ENCODE data around the gene GPC6.

The GPC6 gene

DNA sequence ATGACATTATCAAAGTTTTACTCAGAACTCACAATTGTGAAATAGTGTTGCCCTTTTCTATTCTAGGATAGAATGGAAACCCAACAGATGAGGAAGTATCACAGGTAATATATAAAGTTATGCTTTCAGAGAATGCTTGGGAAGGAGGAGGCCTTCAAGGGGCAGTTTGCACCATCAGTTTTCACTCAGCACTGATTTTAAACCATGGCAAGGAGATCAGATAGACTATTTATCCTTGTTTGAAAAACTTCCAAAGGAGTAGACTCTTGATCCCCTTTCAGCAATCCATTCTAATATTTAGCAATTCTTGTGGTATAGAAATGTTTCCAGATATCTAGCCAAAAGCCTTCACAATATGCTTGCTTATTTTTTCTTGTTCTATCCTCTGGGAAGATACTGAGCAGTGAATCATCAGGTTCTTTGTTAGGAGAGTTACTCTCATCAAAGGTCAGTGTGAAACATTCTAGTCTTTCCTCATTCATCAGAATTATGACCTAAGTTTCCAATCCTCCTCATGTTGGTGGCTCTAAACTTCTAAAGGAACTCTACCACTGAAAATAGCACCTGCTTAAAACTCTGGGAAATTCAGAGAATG, 3.8 kb downstream of the GPC6 start:
- DNase-seq (ENCODE audit: low spot score), result no peak

DNA sequence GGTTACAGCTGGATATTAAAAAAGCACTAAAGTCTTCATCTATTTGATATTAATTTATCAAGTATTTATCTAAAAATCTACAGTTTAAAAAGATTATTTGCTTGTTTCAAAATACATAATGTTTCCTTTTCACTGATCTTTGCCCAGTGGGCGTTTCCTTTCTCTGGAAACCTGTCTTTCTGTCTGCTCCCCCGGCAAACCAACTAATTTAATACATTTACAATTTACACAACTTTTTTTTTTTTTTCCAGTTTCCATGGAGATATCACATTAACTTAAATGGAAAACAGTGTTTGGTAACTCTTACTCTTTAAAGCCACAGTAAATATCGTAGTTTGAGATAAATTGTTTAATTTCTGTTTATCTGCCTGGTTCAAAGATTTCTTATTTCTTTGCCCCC, 5.3 kb downstream of the GPC6 start:
- DNase-seq (ENCODE audit: low spot score), result no peak

DNA sequence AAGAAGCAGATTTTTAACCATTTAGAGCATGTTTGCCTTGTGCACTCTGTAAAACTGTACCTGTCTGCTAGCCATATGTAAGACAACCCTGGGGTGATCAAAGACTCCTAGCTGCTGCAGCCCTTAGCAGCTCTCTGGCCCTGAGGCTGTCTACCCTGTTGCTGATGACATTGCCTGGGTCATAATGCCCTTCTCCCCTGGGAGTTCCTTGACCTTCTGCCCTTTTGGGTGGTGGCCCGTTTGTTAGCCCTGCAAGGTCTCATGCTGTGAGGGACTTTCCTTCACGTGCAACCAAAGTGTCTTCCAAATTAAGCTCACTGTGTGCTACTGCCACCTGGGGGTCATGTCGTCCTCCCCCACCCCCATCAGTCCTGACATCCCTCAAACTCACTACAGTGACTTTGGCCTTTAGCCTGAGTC, 7.4 kb downstream of the GPC6 start:
- DNase-seq (ENCODE audit: low spot score), result no peak

DNA sequence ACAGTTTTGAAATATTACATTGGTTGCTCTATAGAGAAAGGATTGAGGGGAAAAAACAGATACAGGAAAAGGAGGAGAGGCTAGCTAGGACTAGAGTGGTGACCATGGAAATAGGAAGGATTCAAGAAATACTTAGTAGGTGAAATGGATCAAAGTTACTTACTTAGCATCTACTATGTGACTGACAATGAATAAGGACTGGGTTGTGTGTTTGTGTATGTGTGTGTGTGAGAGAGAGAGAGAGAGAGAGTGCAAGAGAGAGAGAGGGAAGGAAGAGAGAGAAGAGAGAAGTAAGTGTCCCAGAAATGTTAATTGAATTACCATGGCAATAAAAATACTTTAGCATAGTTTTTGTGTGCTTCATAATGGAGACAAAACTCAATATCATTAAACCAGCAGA, 7.9 kb downstream of the GPC6 start:
- DNase-seq (ENCODE audit: low spot score), result no peak

DNA sequence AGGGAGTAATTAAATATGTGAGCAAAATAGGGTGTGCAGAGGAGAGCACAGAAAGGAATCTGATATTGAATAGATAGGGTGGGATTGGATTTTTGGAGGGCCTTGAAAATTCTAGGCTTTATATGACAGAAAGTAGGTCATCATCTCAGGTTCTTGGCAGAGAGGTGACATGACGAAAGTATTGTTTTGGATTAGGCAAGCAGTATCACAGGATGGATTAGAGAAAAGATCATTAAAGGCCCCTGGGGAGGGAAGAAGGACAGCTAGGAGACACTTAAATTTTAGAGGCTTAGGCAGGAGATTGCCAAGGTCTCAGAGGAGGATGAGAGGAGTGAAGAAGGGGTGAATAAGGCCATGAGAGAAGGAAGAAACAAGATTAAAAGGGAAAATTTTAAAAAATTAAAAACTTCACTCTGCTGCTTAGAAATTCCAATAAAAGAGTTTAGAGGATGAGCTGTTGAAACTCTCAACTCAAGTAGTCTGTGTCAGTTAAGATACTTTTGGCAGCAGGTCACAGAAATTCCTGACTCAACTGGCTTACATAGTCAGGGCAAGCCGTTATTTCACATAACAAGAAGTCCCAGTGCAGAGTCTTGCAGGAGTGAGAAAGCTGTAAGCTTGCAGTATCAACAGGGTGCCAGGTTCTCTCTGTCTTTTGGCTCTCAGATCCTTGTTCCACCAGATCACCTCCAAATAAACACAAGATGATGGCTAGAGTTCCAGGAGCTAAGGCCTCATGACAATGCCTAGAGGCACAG, 8.8 kb downstream of the GPC6 start:
- peak; percentile 41 for DNase-seq (ENCODE audit: low spot score)

DNA sequence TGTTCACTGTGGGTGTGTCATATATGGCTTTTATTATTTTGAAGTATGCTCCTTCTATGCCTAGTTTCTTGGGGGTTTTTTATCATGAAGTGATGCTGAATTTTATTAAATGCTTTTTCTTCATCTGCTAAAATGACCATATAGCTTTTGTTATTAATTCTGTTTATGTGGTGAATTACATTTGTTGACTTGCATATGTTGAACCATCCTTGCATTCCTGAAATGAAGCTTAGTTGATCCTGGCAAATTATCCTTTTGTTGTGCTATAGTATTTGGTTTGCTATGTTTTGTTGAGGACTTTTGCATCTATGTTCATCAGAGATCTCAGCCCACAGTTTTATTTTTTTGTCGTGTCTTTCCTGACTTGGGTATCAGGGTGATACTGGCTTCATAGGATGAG, 12.1 kb downstream of the GPC6 start:
- no peak for DNase-seq (ENCODE audit: low spot score)

DNA sequence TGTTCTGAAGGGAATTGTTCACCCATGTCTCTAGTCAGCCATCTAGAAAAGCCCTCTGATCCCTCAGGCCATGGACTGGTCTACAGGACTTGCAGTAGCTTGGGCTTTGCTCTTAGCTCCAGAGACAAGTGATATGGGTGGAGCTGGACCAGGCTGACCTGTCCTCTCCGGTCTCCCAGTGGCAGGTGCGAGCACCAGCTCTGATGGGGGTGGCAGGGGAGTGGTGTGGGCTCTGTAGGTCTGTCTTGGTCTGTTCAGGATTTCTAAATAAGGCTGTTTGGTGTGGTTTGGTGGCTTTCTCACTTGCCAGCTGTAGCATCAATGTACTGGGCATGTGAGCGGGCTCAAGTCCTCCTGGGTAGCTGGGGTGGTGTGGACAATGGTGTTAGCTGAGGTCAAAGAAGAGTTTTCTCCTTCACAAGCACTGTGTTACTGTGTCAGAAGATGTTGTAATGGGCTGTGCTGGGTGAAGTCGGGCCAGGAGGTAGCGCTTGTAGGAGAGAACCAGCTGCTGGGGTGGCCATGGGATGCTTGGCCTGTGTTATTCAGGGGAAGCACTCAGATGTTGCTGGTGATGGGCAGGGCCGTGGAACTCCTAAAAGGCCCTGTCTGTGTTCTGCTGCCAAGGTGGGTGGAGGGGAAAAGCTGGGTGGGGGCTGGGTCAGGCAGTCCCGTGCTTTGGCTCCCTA, 16.9 kb downstream of the GPC6 start:
- DNase-seq (ENCODE audit: low spot score), result no peak

DNA sequence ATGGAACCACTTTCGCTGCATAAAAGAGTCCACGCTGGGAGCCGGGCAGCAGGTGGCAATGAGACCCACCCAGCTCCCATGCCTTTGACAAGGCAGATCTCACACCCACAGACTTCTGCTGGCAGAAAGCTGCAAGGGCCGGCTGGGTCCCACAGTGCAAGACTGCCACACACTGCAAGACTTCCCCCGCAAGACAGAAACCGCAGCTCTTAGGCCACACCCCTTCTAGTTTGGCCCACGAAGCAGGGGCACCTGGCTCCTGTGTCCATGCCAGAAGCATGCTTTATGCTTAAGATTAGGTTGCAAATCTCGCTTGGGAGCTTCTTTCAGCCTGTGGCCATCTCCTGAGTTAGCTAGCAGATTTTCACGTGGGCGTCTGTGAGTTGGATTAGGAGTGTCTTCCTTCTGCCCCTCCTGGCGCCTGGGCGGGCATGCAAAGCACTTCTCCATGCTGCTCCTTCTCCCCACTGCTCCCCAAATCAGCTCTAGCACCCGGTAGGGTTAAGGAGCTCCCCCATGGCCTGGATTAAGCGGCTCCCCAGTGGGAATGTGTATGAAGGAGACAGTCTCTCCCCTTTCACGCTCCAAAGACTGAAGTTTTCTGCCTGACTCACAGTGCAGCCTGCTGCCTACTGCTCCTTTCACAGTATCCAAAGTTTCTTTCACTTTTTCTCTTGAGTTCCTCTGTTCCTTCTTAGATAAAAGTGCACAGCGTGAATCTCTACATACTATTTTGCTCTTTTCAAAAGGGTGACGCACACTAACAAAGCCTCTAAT, 17.7 kb downstream of the GPC6 start:
- no peak for DNase-seq (ENCODE audit: low spot score)

DNA sequence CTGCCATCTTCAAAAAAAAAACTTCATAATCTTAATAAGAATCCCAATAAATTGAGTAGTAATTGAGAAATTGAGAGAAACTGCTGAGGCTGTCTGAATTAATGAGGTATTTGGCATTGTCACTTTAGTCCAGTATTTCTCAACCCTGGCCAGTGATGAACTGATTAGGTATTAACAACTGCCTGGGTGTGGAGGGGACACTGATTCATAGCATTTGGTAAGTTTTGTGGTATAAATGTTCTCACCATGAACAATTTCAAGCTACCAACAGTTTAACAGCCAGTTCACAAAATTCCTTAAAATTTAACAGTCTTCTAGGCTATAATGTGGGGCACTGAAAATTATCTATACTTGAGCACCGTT, 18.3 kb downstream of the GPC6 start:
- DNase-seq (ENCODE audit: low spot score), result no peak

DNA sequence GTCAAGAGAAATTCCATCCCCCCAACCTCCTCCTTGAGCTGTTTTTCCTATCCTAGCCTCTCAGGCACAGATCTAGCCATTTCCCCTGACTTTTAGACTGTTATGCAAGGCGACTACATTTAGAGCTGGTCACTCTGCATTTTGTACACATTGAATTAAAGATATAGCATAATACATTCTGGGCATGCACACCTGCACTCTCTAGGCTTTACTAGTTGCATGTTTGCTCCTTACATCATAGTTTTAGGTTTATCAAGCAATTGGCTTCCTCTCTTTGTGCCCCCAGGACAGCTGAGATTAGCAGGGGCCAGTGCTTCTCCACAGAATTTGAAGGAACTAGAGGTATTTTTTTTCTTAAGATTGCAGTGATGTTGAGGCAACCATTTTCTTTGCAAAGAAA, 19.5 kb downstream of the GPC6 start:
- DNase-seq (ENCODE audit: low spot score), result no peak

DNA sequence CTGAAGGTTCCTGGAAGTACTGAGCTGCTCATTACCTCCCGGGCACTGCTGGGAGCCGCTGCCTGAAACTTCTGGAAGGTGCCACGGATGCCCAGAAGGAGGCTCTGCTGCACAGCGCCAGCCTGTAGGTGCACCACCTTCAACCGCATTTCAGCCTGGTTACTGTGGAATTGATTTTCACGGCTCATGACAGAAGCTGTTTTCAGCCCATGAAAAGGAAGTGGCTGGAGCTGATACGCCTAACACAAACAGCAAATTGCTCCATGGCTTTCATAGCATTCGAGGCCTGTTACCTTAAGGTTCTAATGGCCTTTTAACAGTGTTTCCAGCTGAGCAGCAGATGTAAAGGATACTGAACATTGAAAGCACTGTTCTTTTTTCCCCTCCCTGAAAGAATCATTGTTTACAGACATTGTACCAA, 22.0 kb downstream of the GPC6 start:
- peak; percentile 83 for DNase-seq (ENCODE audit: low spot score)

DNA sequence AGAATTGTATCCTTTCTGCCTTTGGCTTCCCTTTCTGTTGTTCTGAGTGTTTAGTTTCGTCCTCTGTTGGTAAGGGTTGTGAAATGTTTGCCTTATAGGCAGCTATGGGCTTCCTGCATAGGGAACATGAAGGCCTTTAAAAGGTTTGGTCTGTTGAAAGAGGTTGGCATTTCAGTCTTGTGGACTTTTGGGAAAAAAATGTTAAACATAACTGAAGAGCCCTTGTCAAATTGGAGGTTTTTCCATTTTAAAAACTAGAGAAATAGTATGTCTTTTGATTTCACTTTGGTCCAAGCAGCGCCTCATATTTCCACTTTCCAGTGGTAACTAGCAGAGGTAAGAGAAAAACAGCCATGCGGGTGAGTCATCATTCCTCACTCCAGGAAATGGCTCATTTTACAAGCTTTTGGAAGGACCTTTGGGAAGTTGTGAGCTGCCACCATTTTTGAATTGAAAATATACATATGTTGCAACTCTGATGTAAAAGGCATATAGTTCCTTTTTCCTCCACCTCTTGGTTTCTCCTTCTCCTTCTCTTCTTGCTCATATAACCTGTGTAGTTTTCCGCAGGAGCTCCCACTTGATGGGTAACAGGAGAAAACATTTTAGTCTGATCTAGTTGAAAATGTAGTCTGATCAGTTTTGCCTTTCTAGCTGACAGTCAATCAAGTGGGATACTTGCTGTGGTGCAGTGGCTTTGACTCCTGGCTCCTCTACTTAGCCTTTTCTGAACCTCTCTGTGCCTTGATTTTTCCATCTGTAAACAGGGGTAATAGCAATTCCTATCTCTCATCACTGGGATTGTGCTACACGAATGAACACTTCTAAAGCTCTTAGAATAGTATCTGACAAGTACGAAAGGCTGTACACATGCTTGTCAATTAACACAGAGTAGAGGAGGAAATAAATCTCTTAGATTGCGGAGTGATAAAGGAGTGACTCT, 23.0 kb downstream of the GPC6 start:
- no peak for DNase-seq (ENCODE audit: low spot score)

DNA sequence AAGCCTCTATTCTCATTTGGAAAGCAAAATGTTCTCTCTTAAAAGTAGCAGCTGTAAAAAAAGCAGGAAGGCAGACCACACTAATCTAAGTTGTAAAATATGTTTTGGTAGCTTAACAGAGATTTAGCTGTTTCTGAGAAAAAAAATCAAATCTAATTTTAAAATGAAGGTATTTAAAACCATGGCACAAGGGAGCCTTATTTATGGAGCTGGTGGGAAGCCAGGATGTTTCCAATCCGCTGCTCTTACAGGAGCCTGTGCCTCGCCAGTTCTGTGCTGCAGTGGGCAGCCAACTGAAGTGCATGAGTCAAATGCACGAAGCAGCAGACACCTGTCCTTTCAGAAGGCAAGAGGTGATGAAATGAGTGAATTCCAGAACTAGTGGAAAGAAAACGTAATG, 28.2 kb downstream of the GPC6 start:
- DNase-seq (ENCODE audit: low spot score), result no peak

DNA sequence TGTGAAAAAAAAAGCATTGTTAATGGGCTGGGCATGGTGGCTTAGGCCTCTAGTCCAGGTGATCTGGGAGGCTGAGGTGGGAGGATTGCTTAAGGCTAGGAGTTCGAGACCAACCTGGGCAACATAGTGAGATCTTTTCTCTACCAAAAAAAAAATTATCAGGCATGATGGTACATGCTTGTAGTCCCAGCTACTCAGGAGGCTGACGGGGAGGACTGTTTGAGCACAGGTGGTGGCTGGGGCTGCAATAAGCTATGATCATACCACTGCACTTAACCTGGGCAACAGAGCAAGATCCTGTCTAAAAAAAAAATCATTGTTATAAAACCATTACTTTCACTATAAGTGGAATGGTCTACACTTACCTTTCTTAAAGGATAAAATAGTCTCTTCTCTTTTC, 30.4 kb downstream of the GPC6 start:
- DNase-seq (ENCODE audit: low spot score), result no peak

DNA sequence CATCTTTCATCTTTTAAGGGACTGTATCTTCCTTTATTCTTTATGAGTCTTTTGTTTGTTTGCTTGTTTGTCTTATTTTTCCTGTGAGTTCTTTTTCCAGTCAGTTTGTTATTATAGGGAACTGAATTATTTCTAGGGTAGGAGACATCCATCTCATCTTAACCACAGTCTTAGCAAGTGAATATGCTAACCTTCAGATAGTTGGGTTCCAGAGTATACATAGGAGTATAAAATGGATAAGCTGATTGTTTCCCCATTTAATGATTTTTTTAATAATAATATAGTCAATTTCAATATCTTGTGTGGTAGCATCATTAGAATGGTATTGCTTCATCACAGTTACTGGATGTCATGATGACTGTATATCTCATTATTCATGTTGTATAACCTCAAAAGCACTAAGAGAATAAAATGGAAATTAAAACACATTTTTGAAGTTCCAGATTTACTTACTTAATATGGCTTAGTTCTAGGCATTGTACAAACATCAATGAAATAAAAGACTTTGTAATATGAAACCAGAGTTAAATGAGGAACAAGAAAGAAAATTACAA, 33.0 kb downstream of the GPC6 start:
- DNase-seq (ENCODE audit: low spot score), result no peak

DNA sequence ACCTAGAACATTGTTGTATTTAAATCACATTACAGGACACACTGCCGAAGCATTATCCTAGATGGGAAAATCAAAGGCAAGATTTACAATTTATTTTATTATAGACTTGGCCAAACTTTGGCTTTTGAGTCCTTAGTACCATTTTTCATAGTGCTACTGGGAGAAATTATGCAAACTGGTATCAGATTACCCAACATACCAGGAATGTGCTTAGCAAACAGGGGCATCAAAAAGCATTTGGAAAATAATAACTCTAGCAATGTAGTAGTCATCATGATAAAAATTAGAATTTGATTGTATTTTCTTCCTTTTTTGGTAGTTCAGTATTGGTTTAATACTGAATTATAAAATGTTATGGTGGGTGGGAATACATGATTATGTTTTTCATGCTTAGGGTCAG, 34.0 kb downstream of the GPC6 start:
- no peak for DNase-seq (ENCODE audit: low spot score)

DNA sequence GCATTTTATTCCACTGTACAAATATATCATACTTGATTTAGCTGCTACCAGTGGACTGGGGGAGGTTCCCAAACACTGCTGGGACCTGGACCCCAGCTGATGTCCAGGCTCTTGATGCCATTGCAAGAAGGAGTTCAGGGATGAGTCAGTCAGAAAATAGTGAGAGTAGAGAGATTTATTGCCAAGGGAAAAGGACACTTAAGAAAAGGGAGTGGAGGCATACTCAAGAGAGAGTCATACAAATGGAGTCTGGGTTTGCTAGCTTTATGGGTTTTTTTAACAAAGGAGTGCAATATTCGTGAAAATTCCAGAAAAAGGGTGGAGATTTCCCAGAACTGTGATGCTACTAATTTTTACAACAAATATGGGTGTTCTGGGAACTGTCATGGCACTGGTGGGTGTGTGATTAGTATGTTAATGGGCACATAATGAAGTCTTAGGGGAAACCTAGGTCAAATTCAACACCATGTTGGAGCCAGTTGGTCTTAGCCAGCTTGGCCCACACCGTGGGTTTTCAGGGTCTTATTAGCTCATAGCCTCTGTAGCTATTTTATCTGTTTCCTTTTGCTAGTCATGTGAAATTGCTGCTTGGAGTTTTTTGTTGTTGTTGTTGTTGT, 36.2 kb downstream of the GPC6 start:
- DNase-seq (ENCODE audit: low spot score), result no peak

DNA sequence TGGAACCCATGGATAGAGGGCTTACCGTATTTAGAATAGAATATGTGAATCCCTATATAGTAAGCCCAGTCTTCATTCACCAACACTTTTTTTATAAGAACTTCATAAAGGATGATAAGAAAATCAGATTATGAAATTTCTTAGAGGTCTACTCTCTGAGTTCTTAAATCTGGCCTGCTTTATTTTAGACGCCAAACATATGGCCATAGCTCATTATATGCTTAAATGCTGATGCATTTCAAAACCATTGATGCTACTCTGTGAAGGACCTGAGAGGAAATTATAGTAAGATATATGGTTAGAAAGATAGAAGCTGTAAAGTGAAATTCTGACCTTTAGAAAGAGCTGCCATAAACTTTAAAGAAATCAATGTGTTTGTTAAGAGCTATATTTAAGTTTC, 38.3 kb downstream of the GPC6 start:
- DNase-seq (ENCODE audit: low spot score), result no peak

DNA sequence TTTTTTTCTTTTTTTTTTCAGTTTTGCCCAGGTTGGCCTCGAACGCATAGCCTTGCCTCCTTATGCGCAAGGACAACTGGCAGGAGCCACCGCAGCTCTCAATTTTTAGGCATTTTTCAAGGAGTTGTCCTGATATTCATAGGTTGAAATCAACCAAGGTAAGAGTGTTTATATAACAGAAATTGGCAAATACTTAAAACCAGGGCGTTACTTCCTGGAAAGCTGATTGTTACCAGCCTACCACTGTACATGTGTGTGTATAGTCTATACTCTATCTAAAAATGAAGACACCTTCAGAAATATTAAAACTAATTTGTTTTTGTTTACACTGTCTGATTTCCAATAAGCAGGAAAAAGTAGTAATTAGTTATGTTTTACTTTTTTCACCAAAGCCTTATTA, 39.2 kb downstream of the GPC6 start:
- no peak for DNase-seq (ENCODE audit: low spot score)

DNA sequence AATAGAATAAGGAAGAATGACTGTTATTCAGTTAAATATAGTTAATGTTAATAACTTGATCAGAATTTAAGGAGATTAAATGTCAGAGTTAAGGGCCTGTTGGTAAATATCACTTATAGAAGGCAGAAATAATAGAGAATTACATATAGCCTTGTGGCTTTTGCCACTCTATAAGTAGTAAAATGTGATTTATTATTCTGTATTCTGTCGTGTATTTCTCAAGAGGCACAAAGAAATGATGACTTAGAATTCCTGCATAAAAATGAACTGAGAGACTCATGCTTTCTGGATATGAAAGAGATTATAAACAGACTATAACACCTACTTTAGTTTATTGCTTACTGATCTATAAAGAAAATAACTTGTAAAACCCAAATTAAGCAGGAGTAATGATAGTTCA, 40.1 kb downstream of the GPC6 start:
- no peak for DNase-seq (ENCODE audit: low spot score)

Measured in D341Med (cell line).